Measurements from ENCODE around the gene MED4. TPM values are rescaled to one million over a fixed set of nuclear protein-coding genes. Genes with fewer than 3 reads are reported as not detected.

MED4 gene
- total RNA-seq, 2 donors from 2014 or later = 51.5 to 70.4 TPM

Other genes starting within 250 kb of the MED4 start
- 10 to 100 TPM; 50.3 to 61.5 TPM for gene SUCLA2, start 93.8 kb downstream of the MED4 start, total RNA-seq
- 10 to 100 TPM; 17.2 to 41.8 TPM for gene NUDT15, start 57.4 kb downstream of the MED4 start, total RNA-seq
- 100 to 1,000 TPM in 1 of 2 donors, 10 to 100 TPM in 1; 72.8 to 146 TPM for gene ITM2B, start 138.1 kb upstream of the MED4 start, total RNA-seq
- 10 to 100 TPM; 30.3 to 33.8 TPM for gene RB1, start 208.6 kb upstream of the MED4 start, total RNA-seq

All from activated naive CD4-positive, alpha-beta T cell treated with anti-CD3 and anti-CD28 coated beads, Interleukin-2, amount 50 U/mL, for 72 hours (primary cell).